ENCODE measurements around the gene GRB14.
A peak's percentile ranks its signal among the peaks of the same experiment; 100 is the strongest.

Gene GRB14

GRCh38 chr2:164561991-164562390 is 59.3 kb downstream of the GRB14 start:
- Histone ChIP-seq H3K36me3 (replicated peaks) (no peaks in the 10 kb centered on the region), H3K27ac (no peak overlapping the region), H3K27me3 (replicated peaks) (no peaks in the 10 kb centered on the region), H3K4me3 (ENCODE audit: low read depth, low read length) (no peak overlapping the region)
- TF ChIP-seq, protein P1, sequence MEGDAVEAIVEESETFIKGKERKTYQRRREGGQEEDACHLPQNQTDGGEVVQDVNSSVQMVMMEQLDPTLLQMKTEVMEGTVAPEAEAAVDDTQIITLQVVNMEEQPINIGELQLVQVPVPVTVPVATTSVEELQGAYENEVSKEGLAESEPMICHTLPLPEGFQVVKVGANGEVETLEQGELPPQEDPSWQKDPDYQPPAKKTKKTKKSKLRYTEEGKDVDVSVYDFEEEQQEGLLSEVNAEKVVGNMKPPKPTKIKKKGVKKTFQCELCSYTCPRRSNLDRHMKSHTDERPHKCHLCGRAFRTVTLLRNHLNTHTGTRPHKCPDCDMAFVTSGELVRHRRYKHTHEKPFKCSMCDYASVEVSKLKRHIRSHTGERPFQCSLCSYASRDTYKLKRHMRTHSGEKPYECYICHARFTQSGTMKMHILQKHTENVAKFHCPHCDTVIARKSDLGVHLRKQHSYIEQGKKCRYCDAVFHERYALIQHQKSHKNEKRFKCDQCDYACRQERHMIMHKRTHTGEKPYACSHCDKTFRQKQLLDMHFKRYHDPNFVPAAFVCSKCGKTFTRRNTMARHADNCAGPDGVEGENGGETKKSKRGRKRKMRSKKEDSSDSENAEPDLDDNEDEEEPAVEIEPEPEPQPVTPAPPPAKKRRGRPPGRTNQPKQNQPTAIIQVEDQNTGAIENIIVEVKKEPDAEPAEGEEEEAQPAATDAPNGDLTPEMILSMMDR (IDR thresholded peaks at IDR 0.05; ENCODE audit: low read depth, low read length, missing control alignments), result no peak
- in situ Hi-C loops (cut with HindIII; ENCODE audit: low pct_ligation_motif_present, low sequenced_read_pairs), result no loop called here
- no peak for DNase-seq

- no peaks in the 10 kb centered on the region for H3K27me3 ChIP-seq (replicated peaks)
- TF ChIP-seq, protein P1 (IDR thresholded peaks at IDR 0.05; ENCODE audit: low read depth, low read length, missing control alignments), result no peak
- H3K4me3 ChIP-seq (ENCODE audit: low read depth, low read length), result no peak overlapping the region
- no peaks in the 10 kb centered on the region for H3K36me3 ChIP-seq (replicated peaks)
- DNase-seq, result no peak
- in situ Hi-C loops (cut with HindIII; ENCODE audit: low pct_ligation_motif_present, low sequenced_read_pairs), result no loop called here
- H3K27ac ChIP-seq, result no peak overlapping the region
These were observed 59.9 kb downstream of the GRB14 start for GRCh38 chr2:164561416-164561815.

- Histone ChIP-seq H3K36me3 (replicated peaks) (no peaks in the 10 kb centered on the region), H3K27ac (no peak overlapping the region), H3K4me3 (ENCODE audit: low read depth, low read length) (no peak overlapping the region), H3K27me3 (replicated peaks) (no peaks in the 10 kb centered on the region)
- in situ Hi-C loops (cut with HindIII; ENCODE audit: low pct_ligation_motif_present, low sequenced_read_pairs), result no loop called here
- no peak for DNase-seq
- TF ChIP-seq, protein P1 (IDR thresholded peaks at IDR 0.05; ENCODE audit: low read depth, low read length, missing control alignments), result no peak
These were observed 60.4 kb downstream of the GRB14 start for GRCh38 chr2:164560902-164561301.

GRCh38 chr2:164560181-164560792 is 61.0 kb downstream of the GRB14 start:
- DNase-seq, result peak; percentile 23

GRCh38 chr2:164558450-164558849 is 62.8 kb downstream of the GRB14 start:
- TF ChIP-seq, protein P1 (IDR thresholded peaks at IDR 0.05; ENCODE audit: low read depth, low read length, missing control alignments), result no peak
- DNase-seq, result no peak
- no peaks in the 10 kb centered on the region for H3K27me3 ChIP-seq (replicated peaks)
- H3K36me3 ChIP-seq (replicated peaks), result no peaks in the 10 kb centered on the region
- no peak overlapping the region for H3K27ac ChIP-seq
- H3K4me3 ChIP-seq (ENCODE audit: low read depth, low read length), result no peak overlapping the region
- in situ Hi-C loops (cut with HindIII; ENCODE audit: low pct_ligation_motif_present, low sequenced_read_pairs), result no loop called here

More at GRCh38 chr2:164560181-164560792, 61.0 kb downstream of the GRB14 start:
- Histone ChIP-seq H3K36me3 (replicated peaks) (no peaks in the 10 kb centered on the region), H3K27me3 (replicated peaks) (no peaks in the 10 kb centered on the region), H3K4me3 (ENCODE audit: low read depth, low read length) (no peak overlapping the region), H3K27ac (no peak overlapping the region)
- TF ChIP-seq, protein P1 (IDR thresholded peaks at IDR 0.05; ENCODE audit: low read depth, low read length, missing control alignments), result peak; percentile 41
- in situ Hi-C loops (cut with HindIII; ENCODE audit: low pct_ligation_motif_present, low sequenced_read_pairs), result no loop called here

- no peak for DNase-seq
- Histone ChIP-seq H3K27ac (no peak overlapping the region), H3K4me3 (ENCODE audit: low read depth, low read length) (no peak overlapping the region), H3K36me3 (replicated peaks) (no peaks in the 10 kb centered on the region), H3K27me3 (replicated peaks) (no peaks in the 10 kb centered on the region)
- TF ChIP-seq, protein P1 (IDR thresholded peaks at IDR 0.05; ENCODE audit: low read depth, low read length, missing control alignments), result no peak
- in situ Hi-C loops (cut with HindIII; ENCODE audit: low pct_ligation_motif_present, low sequenced_read_pairs), result no loop called here
These were observed 66.8 kb downstream of the GRB14 start for GRCh38 chr2:164554487-164554886.

All from brain microvascular endothelial cell (primary cell).